ENCODE results near the gene UBE2J1.

DNA sequence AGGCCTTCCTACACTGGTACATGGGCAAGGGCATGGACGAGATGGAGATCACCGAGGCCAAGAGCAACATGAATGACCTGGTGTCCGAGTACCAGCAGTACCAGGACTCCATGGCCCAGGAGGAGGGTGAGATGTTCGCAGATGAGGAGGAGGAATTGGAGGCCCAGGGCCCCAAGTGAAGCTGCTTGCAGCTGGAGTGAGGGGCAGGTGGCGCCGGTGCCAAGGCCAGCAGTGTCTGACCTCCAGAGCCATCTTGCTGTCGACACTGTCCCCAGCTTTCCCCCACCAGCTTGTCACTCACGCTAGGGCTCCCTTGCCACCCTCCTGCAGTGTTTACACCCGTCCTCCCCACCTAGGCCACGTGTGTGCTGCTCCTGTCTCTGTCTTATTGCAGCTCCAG, 49.6 kb downstream of the UBE2J1 start:
- TF ChIP-seq, protein P1, sequence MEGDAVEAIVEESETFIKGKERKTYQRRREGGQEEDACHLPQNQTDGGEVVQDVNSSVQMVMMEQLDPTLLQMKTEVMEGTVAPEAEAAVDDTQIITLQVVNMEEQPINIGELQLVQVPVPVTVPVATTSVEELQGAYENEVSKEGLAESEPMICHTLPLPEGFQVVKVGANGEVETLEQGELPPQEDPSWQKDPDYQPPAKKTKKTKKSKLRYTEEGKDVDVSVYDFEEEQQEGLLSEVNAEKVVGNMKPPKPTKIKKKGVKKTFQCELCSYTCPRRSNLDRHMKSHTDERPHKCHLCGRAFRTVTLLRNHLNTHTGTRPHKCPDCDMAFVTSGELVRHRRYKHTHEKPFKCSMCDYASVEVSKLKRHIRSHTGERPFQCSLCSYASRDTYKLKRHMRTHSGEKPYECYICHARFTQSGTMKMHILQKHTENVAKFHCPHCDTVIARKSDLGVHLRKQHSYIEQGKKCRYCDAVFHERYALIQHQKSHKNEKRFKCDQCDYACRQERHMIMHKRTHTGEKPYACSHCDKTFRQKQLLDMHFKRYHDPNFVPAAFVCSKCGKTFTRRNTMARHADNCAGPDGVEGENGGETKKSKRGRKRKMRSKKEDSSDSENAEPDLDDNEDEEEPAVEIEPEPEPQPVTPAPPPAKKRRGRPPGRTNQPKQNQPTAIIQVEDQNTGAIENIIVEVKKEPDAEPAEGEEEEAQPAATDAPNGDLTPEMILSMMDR (IDR thresholded peaks at IDR 0.05): no peak
- TF ChIP-seq POLR2AphosphoS5 (IDR thresholded peaks at IDR 0.05; ENCODE audit: low read depth, low read length): no peak
